ENCODE results near the gene MED12L.

The MED12L gene

GRCh38 chr3:151204530-151205402 lies 119.3 kb downstream of the MED12L start:
- in situ Hi-C loops (cut with MboI; ENCODE audit: low sequenced_read_pairs) = no loop called here

- in situ Hi-C loops (cut with MboI; ENCODE audit: low sequenced_read_pairs) = no loop called here
Measured at GRCh38 chr3:151205482-151205881, 120.0 kb downstream of the MED12L start.

DNA sequence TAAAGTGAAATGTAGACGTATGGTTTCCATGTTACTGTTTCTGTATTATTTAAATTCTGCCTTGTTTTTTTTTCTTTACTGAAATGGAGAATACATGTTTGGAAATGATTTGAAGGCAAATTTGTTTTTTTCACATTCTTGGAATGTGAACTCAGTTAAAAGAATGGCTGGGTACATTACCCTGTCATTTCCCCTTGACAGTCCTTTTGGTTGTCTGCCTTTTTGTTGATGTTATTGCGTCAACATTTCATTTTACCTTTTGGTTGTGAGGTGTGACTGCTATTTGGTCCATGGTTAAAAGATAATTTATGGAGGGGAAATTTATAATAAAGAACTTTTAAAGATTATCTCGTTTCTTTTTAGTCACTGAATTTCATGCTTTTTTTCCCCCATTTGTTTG lies 120.7 kb downstream of the MED12L start:
- in situ Hi-C loops (cut with MboI; ENCODE audit: low sequenced_read_pairs) = no loop called here

- in situ Hi-C loops (cut with MboI; ENCODE audit: low sequenced_read_pairs) = no loop called here
Measured at GRCh38 chr3:151209654-151210053, 124.2 kb downstream of the MED12L start.

- in situ Hi-C loops (cut with MboI; ENCODE audit: low sequenced_read_pairs) = no loop called here
Measured at GRCh38 chr3:151210676-151211381, 125.4 kb downstream of the MED12L start.

DNA sequence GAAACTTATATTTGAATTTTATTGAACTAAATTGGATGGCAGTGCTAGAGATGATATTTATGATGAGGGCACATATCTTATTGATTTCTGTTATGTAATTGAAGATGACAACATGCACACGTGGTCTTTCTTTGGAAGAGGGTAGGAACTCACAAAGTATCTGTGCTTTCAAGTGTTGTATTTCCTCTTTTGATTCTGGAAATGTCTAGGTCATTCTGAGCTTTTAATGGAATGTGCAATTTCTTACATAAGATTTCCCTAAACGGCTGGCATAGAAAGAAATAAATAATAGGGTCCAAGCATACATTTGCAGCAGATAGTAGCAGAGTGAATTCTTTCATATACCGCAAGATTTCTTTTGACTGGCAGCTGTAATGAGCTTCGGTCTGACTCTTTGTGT lies 127.7 kb downstream of the MED12L start:
- in situ Hi-C loops (cut with MboI; ENCODE audit: low sequenced_read_pairs) = no loop called here

- in situ Hi-C loops (cut with MboI; ENCODE audit: low sequenced_read_pairs) = no loop called here
Measured at GRCh38 chr3:151213881-151214280, 128.4 kb downstream of the MED12L start.

DNA sequence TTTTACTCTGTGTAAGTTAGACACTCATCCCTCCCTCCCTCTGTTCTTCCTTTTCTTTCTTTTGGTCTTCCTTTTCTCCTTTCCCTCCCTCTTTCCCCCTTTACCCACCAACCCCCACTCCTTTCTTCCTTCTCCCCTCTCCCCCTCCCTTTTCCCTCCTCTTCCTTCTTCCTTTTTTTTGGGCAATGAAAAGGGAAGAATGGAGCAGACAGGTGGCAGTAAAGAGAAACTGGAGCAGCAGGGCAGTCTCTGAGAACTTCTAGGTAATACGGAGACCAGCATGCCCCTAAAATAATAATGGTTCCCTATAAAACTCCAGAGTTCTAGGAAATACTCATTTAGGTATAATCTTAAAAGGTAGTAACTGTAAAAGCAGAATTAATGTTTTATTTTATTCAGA lies 129.0 kb downstream of the MED12L start:
- in situ Hi-C loops (cut with MboI; ENCODE audit: low sequenced_read_pairs) = no loop called here

- in situ Hi-C loops (cut with MboI; ENCODE audit: low sequenced_read_pairs) = no loop called here
Measured at GRCh38 chr3:151216641-151217607, 131.5 kb downstream of the MED12L start.

DNA sequence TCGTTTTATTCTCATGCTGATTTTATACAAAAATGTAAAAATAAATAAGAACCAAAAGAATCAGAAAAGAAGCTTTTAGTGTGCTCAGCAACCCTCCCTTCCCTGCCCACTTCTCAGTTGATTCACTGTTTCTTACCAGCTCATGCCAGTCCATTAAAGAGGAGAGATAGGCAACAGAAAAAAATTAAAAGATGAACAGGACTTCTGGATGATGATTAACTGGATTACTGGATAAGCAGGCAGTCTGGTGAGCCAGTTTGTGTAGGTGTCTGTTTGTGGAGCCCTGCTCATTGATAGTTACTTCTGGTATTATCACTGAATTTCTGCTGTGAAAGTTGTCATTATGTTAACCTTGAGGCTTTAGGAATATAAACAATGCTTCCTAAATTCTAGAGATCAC lies 132.7 kb downstream of the MED12L start:
- in situ Hi-C loops (cut with MboI; ENCODE audit: low sequenced_read_pairs) = no loop called here

GRCh38 chr3:151219056-151219455 lies 133.6 kb downstream of the MED12L start:
- in situ Hi-C loops (cut with MboI; ENCODE audit: low sequenced_read_pairs) = no loop called here

GRCh38 chr3:151224268-151224866 lies 138.9 kb downstream of the MED12L start:
- in situ Hi-C loops (cut with MboI; ENCODE audit: low sequenced_read_pairs) = loop anchor here (10.0 kb wide), 1 partner anchor 50 kb away; the partner anchor contains the start of gene P2RY14

DNA sequence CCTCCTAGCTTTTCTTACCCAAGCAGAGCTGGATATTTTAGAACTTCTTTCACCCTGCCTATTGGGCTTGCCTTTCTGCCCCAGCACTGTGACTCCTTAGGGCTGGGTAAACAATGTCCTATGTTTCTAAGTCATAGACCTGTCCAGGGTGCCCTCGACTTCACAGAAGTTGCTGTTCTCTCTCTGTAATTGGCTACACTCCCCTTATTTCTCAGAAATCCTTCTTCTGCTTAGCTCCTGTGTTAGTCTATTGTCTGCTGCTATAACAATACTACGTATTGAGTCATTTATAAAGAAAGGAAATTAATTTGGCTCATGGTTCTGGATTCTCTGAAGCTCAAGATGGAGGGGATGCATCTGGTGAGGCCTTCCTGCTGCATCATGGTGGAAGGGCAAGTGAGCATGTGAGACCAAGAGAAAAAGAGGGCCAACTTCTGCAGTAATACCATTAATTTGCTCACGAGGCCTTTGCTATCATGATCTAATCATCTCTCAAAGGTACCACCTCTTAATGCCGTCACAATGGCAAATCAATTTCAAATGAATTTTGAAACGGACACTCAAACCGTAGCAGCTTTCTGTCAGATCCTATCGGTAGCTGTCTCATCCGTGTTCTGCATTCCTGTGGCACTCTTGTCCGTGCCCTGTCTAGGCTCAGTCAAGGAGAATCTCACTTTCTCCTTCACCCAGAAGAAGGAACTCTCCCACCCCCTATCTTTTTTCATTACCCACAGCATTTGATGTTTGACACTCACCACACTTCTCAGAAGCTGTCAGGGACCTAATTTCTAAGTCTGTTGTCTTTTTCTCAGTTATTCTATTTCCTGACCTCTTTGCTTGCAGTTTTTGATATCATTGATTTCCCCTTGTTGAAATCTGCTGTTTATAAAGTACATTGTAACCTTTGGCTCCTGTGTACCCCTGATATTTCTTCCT lies 139.8 kb downstream of the MED12L start:
- in situ Hi-C loops (cut with MboI; ENCODE audit: low sequenced_read_pairs) = loop anchor here (5.0 to 10.0 kb wide), 2 partner anchors 49 to 58 kb away; partner anchors contain the start of gene P2RY14

GRCh38 chr3:151226088-151226563 lies 140.7 kb downstream of the MED12L start:
- in situ Hi-C loops (cut with MboI; ENCODE audit: low sequenced_read_pairs) = loop anchor here (5.0 to 10.0 kb wide), 2 partner anchors 49 to 59 kb away; partner anchors contain the start of gene P2RY14

- in situ Hi-C loops (cut with MboI; ENCODE audit: low sequenced_read_pairs) = loop anchor here (5.0 to 10.0 kb wide), 2 partner anchors 48 to 60 kb away; partner anchors contain the start of gene P2RY14
Measured at GRCh38 chr3:151226825-151227224, 141.4 kb downstream of the MED12L start.

GRCh38 chr3:151227266-151227806 lies 141.9 kb downstream of the MED12L start:
- in situ Hi-C loops (cut with MboI; ENCODE audit: low sequenced_read_pairs) = loop anchor here (5.0 to 10.0 kb wide), 2 partner anchors 47 to 60 kb away; partner anchors contain the start of gene P2RY14

DNA sequence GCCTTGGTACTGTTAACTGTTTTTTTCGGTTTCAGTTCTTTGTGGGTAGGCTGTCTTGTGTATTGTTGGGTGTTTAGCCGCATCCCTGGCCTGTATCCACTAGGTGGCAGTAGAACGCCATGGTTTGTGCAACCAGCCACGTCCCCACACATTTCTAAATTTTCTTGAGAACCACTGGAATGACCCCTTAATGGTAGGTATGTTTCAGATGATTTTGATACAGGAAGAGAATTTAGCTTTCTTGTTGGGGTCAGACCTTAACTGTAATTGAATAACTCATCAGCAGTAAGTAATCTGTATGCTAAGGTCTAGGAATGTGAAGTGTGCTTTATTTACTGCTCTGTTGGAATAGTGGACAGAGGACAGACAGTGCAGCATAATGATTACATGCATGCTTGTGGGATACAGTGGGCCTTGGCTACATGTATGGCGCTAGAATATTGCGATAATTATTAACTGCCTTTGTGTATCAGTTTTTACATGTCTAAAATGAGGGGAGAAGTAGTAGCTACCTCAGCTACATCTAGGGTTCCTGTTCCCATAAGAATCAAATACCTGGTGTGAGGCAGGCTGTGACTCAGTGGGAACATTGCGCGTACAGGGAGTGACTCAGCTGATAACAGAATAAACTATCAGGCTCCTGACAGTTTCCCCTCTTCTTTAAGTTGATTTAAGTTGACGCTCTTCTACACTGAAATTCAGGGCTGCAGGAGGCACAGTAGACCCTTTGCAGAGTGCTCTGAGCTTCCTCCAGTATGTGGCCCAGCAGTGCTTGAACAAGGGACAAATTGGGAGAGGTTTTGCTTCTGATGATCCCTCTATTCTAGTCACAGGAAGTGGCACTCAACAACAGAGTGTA lies 142.6 kb downstream of the MED12L start:
- in situ Hi-C loops (cut with MboI; ENCODE audit: low sequenced_read_pairs) = loop anchor here (5.0 to 10.0 kb wide), 2 partner anchors 47 to 61 kb away; partner anchors contain the start of gene P2RY14

- in situ Hi-C loops (cut with MboI; ENCODE audit: low sequenced_read_pairs) = loop anchor here (5.0 to 10.0 kb wide), 2 partner anchors 46 to 61 kb away; partner anchors contain the start of gene P2RY14
Measured at GRCh38 chr3:151228666-151229040, 143.2 kb downstream of the MED12L start.

Measured in HL-60/S4 (cell line).